ENCODE results near the gene STARD10.
"Not testable (repeated sequence)": the region's sequence is repeated elsewhere in the genome, so short reads cannot be mapped to it uniquely, and the experiment has no call there.

Gene STARD10

GRCh38 chr11:72813740-72814285, 20.0 kb upstream of the STARD10 start:
- peak overlapping the region; percentile 85 for H3K4me3 ChIP-seq (ENCODE audit: low read depth, low read length)
- TF ChIP-seq CTCF (IDR thresholded peaks at IDR 0.05; ENCODE audit: low read depth, low read length) = no peak

GRCh38 chr11:72812967-72813739, 19.3 kb upstream of the STARD10 start:
- peak; percentile 60 for TF ChIP-seq CTCF (IDR thresholded peaks at IDR 0.05; ENCODE audit: low read depth, low read length)
- H3K4me3 ChIP-seq (ENCODE audit: low read depth, low read length) = peak overlapping the region; percentile 85

GRCh38 chr11:72812604-72812966, 18.7 kb upstream of the STARD10 start:
- no peak for TF ChIP-seq CTCF (IDR thresholded peaks at IDR 0.05; ENCODE audit: low read depth, low read length)
- peak overlapping the region; percentile 85 for H3K4me3 ChIP-seq (ENCODE audit: low read depth, low read length)

- not testable (repeated sequence) for H3K4me3 ChIP-seq (ENCODE audit: low read depth, low read length)
Measured at GRCh38 chr11:72811686-72812085, 17.8 kb upstream of the STARD10 start.

GRCh38 chr11:72808331-72808798, 14.5 kb upstream of the STARD10 start:
- TF ChIP-seq CTCF (IDR thresholded peaks at IDR 0.05; ENCODE audit: low read depth, low read length) = no peak

GRCh38 chr11:72807792-72808191, 13.9 kb upstream of the STARD10 start:
- no peak overlapping the region for H3K4me3 ChIP-seq (ENCODE audit: low read depth, low read length)
- no peak for TF ChIP-seq CTCF (IDR thresholded peaks at IDR 0.05; ENCODE audit: low read depth, low read length)

More at GRCh38 chr11:72808331-72808798, 14.5 kb upstream of the STARD10 start:
- no peak overlapping the region for H3K4me3 ChIP-seq (ENCODE audit: low read depth, low read length)

GRCh38 chr11:72807021-72807693, 13.3 kb upstream of the STARD10 start:
- no peak for TF ChIP-seq CTCF (IDR thresholded peaks at IDR 0.05; ENCODE audit: low read depth, low read length)

GRCh38 chr11:72806378-72806777, 12.5 kb upstream of the STARD10 start:
- H3K4me3 ChIP-seq (ENCODE audit: low read depth, low read length) = not testable (repeated sequence)

More at GRCh38 chr11:72807021-72807693, 13.3 kb upstream of the STARD10 start:
- no peak overlapping the region for H3K4me3 ChIP-seq (ENCODE audit: low read depth, low read length)

Data from WI38 (cell line).